Fibroblast of skin of right quadriceps (primary cell): ENCODE data around the gene GGTLC1.
"Not testable (repeated sequence)": the region's sequence is repeated elsewhere in the genome, so short reads cannot be mapped to it uniquely, and the experiment has no call there.

ENCODE experiments used
- DNase-seq: peaks from one replicate; pipeline ENCODE4 v3.0.0-alpha.2; 2013

The GGTLC1 gene

DNA sequence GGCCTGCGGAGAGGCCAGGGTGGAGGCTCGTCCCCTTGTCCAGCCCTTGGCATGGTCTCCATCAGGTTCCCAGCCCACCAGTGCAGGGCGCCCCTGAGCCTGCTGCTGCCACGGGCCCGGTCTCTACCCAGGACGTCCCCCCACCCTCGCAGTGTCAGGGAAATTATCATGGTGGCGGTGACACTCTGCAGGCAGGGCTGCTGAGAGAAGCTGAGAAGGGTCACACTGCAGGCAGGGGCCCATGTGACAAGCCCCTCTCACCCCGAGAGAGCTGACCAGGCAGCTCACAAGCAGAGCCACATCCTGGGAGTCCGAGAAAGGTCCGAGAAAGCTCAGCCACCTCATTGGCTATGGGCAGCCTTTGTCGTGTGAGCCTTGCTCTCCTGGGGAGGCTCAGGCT is 4.9 kb upstream of the GGTLC1 start:
- not testable (repeated sequence) for DNase-seq

DNA sequence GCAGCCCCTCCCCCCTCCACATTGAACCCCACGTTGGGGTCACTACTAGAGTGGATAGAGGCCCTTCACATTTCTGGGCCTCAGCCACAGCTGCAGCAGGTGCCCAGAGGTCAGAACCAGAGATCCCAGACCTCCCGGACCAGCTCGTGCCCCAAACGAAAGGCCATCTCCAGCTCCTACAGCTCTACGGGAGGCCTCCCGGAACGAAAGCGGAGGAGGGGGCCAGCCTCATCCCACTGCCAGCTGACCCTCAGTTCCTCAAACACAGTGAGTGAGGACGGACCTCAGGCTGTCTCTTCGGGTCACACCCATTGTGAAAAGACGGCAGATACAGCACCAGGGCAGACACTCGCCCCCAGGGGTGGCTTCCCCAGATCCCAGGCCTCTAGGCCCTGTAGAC is 1.7 kb upstream of the GGTLC1 start:
- DNase-seq, result not testable (repeated sequence)

DNA sequence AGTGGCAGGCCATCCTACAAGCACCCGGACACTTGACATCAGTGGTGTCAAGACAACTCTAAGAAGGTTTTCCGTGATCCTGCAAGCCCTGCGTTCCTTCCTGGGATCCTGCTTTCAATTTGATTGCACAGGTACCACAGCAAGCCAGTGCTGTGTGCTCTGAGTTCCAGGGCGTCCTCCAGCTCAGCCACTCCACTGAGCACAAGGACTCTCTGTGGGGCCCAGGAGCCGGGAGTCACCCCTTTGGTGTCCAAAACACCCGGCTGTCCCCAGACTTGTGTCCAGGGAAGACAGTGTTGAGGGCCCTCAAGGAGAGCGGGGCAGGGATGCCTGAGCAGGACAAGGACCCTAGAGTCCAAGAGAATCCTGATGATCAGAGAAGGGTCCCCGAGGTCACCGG is 387 bp upstream of the GGTLC1 start:
- DNase-seq, result not testable (repeated sequence)

DNA sequence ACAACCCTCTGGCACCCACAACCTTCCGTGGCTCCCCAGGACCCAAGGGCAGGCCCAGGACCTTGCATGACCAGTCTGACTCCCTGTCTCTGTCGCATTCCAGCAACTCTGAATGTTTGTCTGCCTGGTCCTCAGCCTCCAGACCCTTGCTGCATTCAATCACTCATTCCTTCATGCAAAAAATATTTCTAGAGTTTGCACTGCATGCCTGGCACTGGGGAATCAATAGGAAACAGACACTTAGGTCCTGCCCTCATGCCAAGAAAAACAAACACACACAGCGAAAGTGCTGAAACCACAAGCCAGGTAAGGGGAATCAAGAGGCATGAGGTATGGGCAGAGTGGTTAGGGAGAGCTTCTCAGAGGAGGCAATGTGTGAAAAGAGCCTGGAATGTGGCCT is 1.9 kb downstream of the GGTLC1 start:
- not testable (repeated sequence) for DNase-seq

DNA sequence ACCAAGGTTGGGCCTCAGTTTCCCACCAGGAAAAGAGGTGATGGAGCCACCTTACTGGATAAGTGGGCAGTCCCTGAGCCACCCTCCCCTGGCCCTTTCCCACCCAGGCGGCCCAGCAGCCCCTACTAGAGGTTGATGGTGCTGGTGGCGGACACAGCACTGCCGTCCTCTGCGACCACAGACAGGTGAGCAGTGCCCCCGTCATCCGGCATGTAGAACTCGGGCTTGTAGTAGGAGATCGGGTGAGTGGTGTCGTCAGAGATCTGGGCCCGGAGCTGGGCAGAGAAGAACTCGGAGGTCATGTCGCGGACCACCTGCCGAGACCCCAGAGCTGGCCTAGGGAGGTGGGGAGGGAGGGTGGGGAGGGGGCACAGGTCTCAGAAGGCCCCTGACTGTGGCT is 2.3 kb downstream of the GGTLC1 start:
- DNase-seq, result not testable (repeated sequence)

DNA sequence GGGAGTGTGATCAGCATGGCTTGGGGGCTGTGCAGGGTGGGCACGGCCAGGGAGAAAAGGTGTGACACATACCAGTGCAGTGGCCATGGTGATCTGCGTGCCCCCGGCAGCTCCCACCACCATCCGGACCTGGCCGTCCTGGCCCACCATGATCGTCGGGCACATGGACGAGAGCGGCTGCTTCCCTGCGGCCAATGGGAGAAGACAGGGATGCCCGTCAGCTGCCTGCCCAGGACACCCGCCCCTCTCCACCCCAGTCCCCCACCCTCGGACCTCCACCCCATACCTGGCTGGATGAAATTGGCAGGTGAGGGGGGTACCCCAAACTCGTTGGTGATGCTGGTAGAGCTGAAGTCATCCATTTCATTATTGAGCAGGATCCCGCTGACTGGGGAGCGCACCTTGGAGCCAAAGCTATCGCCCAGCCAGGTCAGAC is 2.8 kb downstream of the GGTLC1 start:
- DNase-seq, result not testable (repeated sequence)

DNA sequence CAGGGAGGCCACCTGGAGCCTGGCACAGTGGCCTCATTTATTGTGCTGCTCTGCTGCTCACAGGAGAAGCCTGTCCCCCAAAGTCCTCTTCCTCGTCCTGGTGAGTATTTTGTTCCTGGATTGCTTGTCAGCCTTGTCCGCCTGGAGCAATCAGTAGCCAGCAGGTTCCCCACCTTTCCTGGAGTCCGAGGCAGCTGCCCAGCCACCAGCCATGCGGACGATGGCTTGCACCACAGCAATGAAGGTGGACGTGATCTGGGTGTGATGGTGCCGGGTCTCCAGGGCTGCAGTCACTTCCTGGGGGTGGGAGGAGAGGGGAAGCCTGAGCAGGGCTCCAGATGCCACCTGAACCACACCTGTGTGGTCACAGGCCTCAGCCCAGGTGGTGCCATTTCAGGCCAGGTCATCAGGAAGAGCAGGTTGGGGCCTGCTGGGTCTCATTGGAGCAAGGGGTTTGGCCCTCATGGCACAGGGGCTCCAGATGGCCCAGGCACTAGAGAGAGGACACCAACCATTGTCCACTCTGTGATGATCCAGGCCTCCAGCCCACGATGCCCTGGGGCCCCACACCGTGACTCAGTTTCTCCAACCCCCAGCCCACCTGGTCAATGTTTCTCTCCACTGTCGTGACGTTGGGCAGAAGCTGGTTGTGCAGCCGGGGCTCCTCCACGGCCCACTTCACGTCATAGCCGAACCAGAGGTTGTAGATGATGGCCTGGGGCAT is 3.4 kb downstream of the GGTLC1 start:
- not testable (repeated sequence) for DNase-seq

DNA sequence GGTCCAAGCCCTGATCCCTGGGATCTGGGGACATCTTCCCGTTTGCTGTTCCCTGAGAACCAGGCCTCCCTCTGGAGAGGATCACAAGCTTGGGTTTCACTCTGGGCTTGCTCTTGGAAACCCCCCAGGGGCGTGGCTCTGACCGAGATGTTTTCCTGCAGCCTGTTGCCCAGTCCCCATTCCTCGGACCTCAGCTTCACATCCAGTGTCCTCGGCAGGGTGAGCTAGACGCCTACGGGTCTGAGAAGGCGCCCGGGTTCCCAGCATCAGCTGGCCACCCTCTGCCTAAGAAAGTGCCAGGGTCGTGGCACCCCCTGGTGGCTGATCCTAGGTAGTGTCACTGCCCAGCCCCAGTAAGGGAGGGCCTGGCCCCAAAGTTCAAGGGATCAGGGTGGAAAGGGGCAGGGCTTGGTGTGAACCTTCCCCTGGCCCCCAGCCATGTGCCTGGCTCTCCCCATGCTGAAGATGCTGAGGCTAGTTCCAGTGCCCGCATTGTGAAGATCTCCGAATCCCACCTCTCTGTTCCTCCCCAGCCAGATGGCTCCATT is 4.0 kb downstream of the GGTLC1 start:
- not testable (repeated sequence) for DNase-seq

DNA sequence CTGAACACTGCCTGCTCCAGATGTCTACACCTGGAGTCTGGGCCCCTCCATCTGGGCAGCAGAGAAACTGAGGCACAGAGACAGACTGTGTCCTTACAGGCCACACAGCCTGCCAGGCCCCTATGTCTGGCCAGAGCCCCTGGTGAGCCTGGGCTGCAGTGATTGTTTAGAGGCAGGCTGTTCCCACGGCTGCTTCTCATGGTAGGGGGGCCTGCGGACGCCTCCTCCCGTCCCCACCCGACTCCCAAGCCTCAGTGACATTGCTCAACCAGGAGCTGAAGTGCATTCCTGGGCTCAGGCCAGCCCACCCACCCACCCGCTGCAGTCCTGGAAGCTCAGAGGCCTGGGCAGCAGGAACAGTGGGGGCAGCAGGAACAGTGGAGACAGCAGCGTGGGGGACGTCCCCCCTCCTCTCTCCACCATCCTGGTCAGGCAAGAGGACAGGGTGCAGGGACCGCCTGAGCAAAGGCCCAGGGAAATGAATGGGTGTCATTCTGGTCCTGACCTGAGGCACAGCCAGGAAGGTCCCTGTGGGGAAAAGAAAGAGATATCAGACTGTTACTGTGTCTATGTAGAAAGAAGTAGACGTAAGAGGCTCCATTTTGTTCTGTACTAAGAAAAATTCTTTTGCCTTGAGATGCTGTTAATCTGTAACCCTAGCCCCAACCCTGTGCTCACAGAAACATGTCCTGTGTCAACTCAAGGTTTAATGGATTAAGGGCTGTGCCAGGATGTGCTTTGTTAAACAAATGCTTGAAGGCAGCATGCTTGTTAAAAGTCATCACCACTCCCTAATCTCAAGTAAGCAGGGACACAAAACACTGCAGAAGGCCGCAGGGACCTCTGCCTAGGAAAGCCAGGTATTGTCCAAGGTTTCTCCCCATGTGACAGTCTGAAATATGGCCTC is 6.2 kb downstream of the GGTLC1 start:
- DNase-seq, result not testable (repeated sequence)

DNA sequence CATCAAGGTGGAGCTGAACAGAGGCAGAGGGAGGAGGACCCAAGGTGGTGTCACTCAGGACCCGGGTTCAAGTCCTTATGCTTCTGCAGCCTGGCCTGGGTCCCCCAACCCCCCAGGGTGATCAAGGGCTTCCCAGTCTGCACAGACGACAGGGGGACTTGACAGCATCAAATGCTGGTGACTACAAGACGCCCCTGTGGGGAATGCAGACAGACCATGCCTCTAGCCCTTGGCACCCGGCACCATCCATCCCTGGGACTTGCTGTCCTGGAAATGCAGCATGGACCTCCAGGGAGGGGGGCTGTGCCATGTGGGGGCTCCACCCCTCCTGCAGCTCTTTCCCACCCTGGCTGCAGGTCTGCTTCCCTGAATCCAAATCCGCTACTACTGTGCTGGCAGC is 7.1 kb downstream of the GGTLC1 start:
- DNase-seq, result not testable (repeated sequence)

DNA sequence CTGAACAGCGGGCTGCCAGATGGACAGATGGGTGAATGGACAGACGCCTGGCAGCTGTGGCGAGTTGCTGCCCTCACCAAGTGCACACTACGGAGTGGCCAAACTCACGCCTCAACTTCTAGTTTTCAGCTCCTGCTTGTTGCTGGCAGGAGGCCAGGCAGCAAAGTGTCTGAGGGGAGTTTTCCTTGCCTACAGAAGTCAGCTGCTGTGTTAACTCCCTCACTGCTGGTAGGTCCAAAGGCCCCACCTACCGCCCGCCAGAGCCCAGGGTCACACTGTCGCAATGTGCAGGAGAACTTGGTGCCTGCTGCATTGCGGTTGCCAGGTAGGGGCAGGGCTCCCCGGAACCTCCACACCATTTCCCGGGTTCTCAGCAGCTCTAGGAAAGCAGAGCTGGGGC is 7.6 kb downstream of the GGTLC1 start:
- DNase-seq, result not testable (repeated sequence)

DNA sequence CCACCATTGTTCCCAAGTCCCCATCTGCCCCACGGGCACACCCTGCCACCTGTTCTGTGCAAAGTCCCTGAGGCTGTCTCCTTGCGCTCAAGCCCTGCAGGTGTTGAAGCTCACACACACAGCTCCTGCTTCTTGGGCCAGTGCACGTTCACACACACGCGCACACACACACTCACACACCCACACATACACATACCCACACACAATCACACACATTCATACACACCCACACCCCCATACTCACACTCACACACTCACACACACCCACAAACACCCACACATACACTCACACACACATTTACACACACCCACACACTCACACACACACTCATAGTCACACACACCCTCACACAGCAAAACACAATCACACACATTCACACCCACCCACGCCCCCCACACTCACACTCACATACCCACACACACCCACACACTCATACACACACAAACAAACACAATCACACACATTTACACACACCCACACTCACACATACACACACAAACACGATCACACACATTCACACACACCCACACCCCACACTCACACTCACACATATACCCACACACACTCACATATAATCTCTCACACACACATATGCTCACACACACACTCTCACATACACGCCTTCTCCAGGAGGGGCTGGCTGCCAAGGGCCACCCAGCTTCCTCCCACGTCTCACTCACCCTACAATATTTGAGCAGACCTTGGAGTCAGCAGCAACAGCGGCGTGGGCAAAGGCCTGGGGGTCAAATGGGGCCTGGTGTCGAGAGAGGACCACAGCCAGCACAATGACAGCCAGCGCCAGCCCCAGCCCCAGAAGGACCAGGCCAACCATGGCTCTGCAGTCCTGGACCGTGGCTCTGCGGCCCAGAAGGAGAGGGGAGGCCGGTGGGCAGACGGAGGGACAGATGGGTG is 8.4 kb downstream of the GGTLC1 start:
- not testable (repeated sequence) for DNase-seq

DNA sequence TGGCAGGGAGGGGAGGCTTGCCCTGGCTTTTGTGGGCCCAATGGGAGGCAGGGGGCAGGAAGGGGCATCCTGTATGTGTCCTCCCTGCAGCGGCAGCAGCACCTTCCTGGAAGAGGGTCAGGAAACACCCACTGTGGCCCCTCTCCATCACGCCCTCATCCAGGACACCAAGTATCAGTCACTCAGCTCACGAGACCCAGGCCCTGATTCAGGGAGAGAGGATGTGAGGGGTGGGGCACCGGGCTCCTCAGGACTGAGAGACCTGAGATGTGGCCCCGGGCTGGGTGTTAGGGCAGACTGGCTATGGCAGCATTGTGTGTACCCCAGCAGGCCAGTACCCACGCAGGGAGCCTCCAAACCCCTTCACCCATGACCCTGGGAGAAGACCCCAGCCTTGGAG is 9.2 kb downstream of the GGTLC1 start:
- not testable (repeated sequence) for DNase-seq

DNA sequence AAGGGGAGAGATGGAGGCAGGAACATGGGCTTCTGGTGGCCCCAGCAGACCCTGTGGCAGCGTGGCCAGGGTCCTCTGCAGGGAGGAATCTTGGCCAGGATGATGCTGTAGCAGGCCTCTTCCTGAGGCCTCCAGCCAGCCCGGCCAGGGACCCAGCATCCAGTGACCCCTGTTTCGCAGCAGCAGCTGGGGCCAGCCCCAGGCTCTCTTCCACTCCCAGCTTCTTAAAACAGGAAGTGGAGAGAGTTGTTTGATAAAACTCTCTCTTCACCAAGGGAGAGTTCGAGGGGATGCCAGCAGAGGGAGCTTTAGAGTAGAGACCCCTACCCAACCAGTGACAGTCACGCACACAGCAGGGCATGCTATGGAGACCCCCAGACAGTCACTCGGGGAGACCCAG is 10.1 kb downstream of the GGTLC1 start:
- DNase-seq, result not testable (repeated sequence)

DNA sequence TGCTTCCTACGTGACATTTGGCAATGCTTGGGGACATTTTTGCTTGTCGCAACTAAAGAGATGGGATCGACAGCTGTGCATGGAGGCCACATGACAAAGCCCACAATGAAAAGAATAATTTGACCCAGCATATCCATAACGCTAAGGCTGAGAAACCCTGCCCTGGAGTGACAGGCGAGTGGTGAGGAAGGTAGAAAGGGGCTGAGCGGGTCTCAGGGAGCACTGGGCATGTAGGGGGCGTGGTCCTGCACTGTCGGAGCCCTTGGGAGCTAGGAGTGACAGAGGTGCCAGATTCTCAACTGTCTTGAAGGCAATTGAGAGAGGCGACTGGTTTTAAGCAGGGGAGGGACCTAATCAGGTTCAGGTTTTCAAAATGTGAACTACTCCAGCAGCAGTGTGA is 13.6 kb downstream of the GGTLC1 start:
- no peak for DNase-seq

DNA sequence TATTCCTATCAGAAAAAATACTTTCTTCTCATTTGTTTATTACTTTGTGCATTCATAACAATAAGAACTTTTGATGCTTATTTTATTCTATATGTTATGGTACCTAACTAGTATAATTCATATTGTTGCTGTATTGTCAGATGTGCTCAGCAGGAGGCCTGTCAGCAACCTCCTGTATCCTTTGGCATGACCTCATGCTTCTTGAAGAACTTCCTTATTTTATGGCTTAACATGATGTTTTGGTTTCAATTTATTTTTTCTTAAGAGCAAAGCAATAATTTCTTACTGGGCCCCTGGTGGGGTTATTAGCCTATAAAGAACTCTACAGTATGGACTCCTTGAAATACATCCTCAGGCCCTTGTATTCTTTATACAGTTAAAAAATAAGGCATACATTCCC is 17.3 kb downstream of the GGTLC1 start:
- DNase-seq, result no peak

DNA sequence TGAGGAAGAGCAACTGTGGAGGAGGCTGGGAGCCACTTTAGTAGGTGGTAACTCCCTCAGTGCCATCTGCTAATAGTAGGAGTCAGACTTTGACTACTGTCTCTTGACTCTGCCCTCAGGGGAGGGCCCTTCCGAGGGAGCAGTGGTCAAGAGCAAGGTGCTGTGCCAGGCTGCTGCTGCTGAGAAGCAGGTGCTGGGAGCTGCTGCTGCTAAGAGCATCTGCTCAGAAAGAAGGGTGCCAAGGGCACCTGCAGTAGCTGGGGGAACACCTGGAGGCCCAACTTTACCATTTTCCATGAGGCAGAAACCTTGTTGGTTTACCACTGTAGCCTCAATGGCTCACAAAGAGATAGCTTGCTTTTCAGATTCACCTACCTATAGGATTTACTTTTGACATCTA is 18.5 kb downstream of the GGTLC1 start:
- DNase-seq, result no peak

DNA sequence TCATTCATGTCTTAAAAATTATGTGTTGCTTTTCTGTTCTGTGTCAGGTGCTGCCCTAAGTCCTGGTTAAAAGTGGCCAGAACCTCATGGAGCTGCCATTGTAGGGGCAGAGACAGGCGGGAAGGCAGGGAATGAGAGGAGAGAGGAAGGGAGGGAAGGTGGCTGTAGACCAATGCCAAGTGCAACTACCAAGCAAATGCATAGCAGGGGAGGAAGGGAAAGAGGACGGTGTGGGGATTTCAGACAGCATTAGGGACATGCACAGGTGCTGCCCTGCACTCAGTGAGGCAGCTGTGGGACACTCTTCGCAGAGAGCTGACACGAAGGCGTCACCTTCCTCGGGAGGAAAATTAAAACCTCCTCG is 21.0 kb downstream of the GGTLC1 start:
- no peak for DNase-seq

DNA sequence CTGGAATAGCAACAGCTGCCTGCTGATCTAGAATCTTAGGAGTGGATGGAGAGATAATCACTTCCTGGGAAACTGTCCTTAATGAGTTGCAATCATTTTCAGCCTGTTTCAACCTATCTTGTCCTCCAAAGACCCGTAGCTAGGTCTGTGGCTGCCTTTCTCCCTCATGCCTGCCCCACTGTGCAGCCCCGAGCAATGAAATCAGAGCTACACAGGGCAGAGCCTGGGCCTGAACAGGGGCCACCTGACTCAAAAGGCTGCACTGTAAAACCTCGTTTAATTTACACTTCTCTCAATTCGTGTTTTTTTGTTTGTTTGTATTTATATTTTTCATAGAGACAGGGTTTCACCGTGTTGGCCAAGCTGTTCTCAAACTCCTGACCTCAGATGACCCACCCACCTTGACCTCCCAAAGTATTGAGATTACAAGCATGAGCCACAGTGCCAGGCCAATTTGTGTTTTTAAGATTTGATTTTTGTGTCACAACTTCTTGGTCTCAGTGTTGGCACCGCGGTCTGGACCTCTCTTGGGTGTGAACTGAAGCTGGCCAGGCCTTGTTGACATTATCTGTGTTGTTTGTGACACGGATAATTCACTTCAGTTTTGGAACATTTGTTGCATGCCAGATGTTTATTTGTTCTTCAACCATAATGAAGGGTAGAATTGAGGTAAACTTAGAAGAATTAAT is 21.5 kb downstream of the GGTLC1 start:
- no peak for DNase-seq

DNA sequence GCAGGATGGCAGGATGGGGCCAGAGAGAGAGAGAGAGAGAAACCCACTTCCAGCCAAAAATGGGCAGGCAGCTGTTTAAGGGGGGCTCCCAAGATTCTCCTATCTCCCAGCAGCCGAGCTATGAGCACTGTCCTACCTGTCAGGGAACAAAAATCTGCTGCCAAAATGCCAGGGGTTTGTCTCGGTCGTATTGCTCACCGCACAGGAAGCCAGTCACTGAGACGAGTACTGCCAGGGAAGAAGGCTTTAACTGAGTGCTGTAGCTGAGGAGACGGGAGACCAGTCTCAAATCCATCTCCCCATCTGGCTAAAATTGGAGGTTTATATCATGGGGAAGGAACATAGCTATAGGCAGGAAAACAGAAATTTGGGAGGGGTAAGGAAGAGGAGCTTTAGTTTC is 22.3 kb downstream of the GGTLC1 start:
- no peak for DNase-seq

DNA sequence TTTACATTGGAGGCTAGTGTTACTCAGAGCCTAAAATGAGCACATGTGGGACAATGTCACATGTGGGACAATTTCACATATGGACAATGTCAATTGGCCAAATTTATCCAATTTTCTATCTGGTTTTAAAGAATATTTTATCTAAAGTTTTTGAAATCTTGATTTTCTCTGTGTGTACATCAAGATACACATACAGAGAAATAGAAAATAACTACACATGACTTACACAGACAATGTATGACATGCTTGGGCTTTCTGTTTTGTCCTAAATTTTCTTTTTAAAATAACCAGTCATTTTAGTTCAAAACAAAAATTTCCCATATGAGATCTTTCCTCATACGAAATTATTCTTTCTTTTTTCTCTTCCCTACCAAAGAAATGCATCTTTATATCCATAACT is 24.6 kb downstream of the GGTLC1 start:
- no peak for DNase-seq

DNA sequence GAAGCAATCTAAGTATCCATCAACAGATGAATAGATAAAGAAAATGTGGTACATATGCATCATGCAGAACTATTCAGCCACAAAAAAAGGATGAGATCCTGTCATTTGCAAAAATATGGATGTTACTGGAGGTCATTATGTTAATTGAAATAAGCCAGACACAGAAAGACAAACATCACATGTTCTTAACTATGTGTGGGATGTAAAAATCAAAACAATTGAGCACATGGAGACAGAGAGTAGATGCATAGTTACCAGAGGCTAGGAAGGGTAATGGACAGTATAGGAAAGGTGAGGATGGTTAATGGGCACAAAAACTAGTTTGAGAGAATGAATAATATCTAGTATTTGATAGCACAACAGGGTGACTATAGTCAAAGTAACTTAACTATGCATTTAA is 26.3 kb downstream of the GGTLC1 start:
- DNase-seq, result no peak
